Measurements from ENCODE around the gene GALT. TPM values are rescaled to one million over a fixed set of nuclear protein-coding genes. Genes with fewer than 3 reads are reported as not detected.

GALT gene
- polyA plus RNA-seq, 1 experiment, result 41.5 TPM

GRCh38 chr9:34651876-34652601, 5.6 kb downstream of the GALT start, which contains the start of gene IL11RA:
TSS of gene IL11RA (plus strand) at chr9:34652185. CDS start at chr9:34655218, 3,033 bp downstream.
- POLR2A ChIA-PET, result interaction anchor here (0.6 kb wide), 1 partner anchor 837 kb away, joined by 3 read pairs; no protein-coding TSS in a partner anchor
- no peak for TF ChIP-seq CTCF (IDR thresholded peaks at IDR 0.05; ENCODE audit: insufficient read depth, low read depth, low read length)
- CTCF ChIA-PET, result interaction anchor here (1.1 to 3.7 kb wide), 4 partner anchors 12 to 39 kb away, joined by 3 to 14 read pairs (median 7); no protein-coding TSS in a partner anchor

DNA sequence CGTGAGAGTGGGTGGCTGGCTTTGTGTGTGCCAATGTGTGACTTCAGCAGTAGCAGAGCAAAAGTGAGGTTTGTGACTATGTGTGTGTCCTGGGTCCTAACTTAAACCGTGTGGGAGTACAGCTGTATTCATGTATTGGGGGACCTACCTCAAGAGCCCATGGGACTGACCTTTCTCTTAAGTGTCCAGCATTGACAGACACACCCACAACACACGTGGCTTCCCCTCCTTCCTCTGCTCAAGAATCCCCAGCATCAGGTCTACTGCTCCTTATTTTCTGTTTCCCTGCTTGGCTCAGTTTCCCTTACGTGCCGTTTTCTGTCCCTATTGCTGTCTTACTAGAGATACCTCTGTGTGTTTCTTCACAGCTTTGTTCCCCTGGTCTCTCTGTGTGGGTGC, 6.1 kb downstream of the GALT start:
- no peak for TF ChIP-seq CTCF (IDR thresholded peaks at IDR 0.05; ENCODE audit: insufficient read depth, low read depth, low read length)
- ChIA-PET POLR2A (no interaction called here), CTCF (interaction anchor here (1.0 to 4.2 kb wide), 4 partner anchors 9 to 18 kb away, joined by 3 to 42 read pairs (median 8); no protein-coding TSS in a partner anchor)
- H3K36me3 ChIP-seq (ENCODE audit: control insufficient read depth, insufficient read depth, low read length), result peaks cover 11% of the 10 kb centered on the region
- no peaks in the 10 kb centered on the region for H3K27me3 ChIP-seq (ENCODE audit: control insufficient read depth, insufficient read depth, low read length)
- DNase-seq (ENCODE audit: low read depth), result no peak
- H3K4me3 ChIP-seq (ENCODE audit: low read depth, low read length), result peak overlapping the region; percentile 47

More at GRCh38 chr9:34651876-34652601, 5.6 kb downstream of the GALT start, which contains the start of gene IL11RA:
- Histone ChIP-seq H3K27me3 (ENCODE audit: control insufficient read depth, insufficient read depth, low read length) (no peaks in the 10 kb centered on the region), H3K36me3 (ENCODE audit: control insufficient read depth, insufficient read depth, low read length) (peaks cover 11% of the 10 kb centered on the region), H3K4me3 (ENCODE audit: low read depth, low read length) (peak within 1 kb of the TSS; percentile 47)
- DNase-seq (ENCODE audit: low read depth), result no peak

- no peak for TF ChIP-seq CTCF (IDR thresholded peaks at IDR 0.05; ENCODE audit: insufficient read depth, low read depth, low read length)
- H3K36me3 ChIP-seq (ENCODE audit: control insufficient read depth, insufficient read depth, low read length), result peaks cover 11% of the 10 kb centered on the region
- ChIA-PET CTCF (interaction anchor here (0.6 to 4.2 kb wide), 6 partner anchors 8 to 48 kb away, joined by 3 to 42 read pairs (median 4); partner anchors contain the start of gene DCTN3), POLR2A (interaction anchor here (1.4 kb wide), 1 partner anchor 12 kb away, joined by 6 read pairs; no protein-coding TSS in a partner anchor)
- no peaks in the 10 kb centered on the region for H3K27me3 ChIP-seq (ENCODE audit: control insufficient read depth, insufficient read depth, low read length)
- H3K4me3 ChIP-seq (ENCODE audit: low read depth, low read length), result no peak overlapping the region
- DNase-seq (ENCODE audit: low read depth), result no peak
These were observed 6.9 kb downstream of the GALT start for GRCh38 chr9:34653151-34654072.

GRCh38 chr9:34654323-34655051, 8.0 kb downstream of the GALT start:
- ChIA-PET POLR2A (interaction anchor here (1.4 kb wide), 1 partner anchor 11 kb away, joined by 6 read pairs; no protein-coding TSS in a partner anchor), CTCF (interaction anchor here (0.7 to 4.2 kb wide), 5 partner anchors 10 to 48 kb away, joined by 3 to 42 read pairs (median 5); no protein-coding TSS in a partner anchor)
- no peak for DNase-seq (ENCODE audit: low read depth)
- H3K4me3 ChIP-seq (ENCODE audit: low read depth, low read length), result no peak overlapping the region
- H3K27me3 ChIP-seq (ENCODE audit: control insufficient read depth, insufficient read depth, low read length), result no peaks in the 10 kb centered on the region
- H3K36me3 ChIP-seq (ENCODE audit: control insufficient read depth, insufficient read depth, low read length), result peaks cover 2% of the 10 kb centered on the region
- TF ChIP-seq CTCF (IDR thresholded peaks at IDR 0.05; ENCODE audit: insufficient read depth, low read depth, low read length), result no peak

All from BJ (cell line).